ENCODE data around the gene PUS1. TPM values are rescaled to one million over a fixed set of nuclear protein-coding genes. Genes with fewer than 3 reads are reported as not detected.
"Not testable (repeated sequence)": the region's sequence is repeated elsewhere in the genome, so short reads cannot be mapped to it uniquely, and the experiment has no call there.

PUS1 gene
- total and polyA plus RNA-seq, 10 of the 15 experiments (the other 5 are each of a cell fraction or from before 2014, with no cell fraction given) = 1.3 to 74.2 (median 25.4) TPM

DNA sequence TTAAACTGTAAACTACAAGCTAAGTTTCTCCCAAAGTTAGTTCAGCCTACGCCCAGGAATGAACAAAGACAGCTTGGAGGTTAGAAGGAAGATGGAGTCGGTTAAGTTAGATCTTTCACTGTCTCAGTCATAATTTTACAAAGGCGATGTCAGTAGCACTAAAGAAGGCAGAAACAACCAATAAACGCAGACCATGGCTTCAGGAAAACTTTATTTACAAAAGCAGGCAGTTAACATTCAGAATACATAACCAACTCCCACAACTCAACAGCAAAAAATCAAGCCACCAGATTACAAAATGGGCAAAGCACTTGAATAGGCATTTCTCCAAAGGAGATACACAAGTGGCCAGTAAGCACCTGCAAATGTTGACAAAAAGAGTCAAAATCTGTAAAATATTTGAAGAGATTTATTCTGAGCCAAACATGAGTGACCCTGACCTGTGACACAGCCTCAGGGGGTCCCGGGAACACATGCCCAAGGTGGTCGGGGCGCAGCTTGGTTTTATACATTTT is 43.5 kb upstream of the PUS1 start:
- CTCF ChIA-PET = no interaction called here
- 48% methylated on average over 7 of the region's 7 CpGs for WGBS (ENCODE audit: insufficient coverage, insufficient replicate concordance, low lambda C conversion rate, missing lambda C conversion rate)
- no peaks in the 10 kb centered on the region for H3K4me1 ChIP-seq (ENCODE audit: control insufficient read depth, insufficient read depth, low read length)
- no TSS peak for BruUV-seq (replicated peaks)
- H3K36me3 ChIP-seq (ENCODE audit: control insufficient read depth in 2 of 2, insufficient read depth in 2 of 2, low read length in 1 of 2) = no peaks in the 10 kb centered on the region
- no peak overlapping the region for H2AFZ ChIP-seq (ENCODE audit: control insufficient read depth, low read depth, low read length)
- FAIRE-seq (no peak), ATAC-seq (no peak), DNase-seq (ENCODE audit: low read depth, low spot score) (no peak)
- H3K79me2 ChIP-seq (ENCODE audit: control insufficient read depth, insufficient read depth, low read length) = no peaks in the 10 kb centered on the region
- intact Hi-C loops (cut with micrococcal nuclease; ENCODE audit: unreplicated experiment) = no loop called here
- TF ChIP-seq SIN3A (IDR thresholded peaks at IDR 0.05; ENCODE audit: low read depth, low read length) (no peak), NR2C1 (IDR thresholded peaks at IDR 0.05) (no peak), TCF12 (IDR thresholded peaks at IDR 0.05; ENCODE audit: low read depth, low read length) (no peak), RCOR1 (conservative IDR thresholded peaks at IDR 0.05; ENCODE audit: low read depth, low read length) (no peak), SMARCA5 (IDR thresholded peaks at IDR 0.05) (no peak), HDAC2 (IDR thresholded peaks at IDR 0.05) (no peak)
- no peak overlapping the region for H3K4me3 ChIP-seq
- no peaks in the 10 kb centered on the region; a peak in 1 of 4 replicates for H3K27me3 ChIP-seq (replicated peaks in 1 of 2; ENCODE audit: control insufficient read depth in 2 of 2, insufficient read depth in 2 of 2, low read length in 1 of 2)
- H3K9ac ChIP-seq (ENCODE audit: control insufficient read depth, insufficient read depth, low read length) = no peak overlapping the region
- no peaks in the 10 kb centered on the region for H4K20me1 ChIP-seq (ENCODE audit: control insufficient read depth, insufficient read depth)
- in situ Hi-C loops (cut with MboI) = no loop called here
- no peak overlapping the region for H3K27ac ChIP-seq (ENCODE audit: control insufficient read depth, insufficient read depth)
- POLR2A ChIA-PET = no interaction called here
- SMC1A ChIA-PET (ENCODE audit: uncharacterized antibody, unreplicated experiment) = no interaction called here
- H3K9me3 ChIP-seq (replicated peaks; ENCODE audit: control insufficient read depth, insufficient read depth, low read length) = no peaks in the 10 kb centered on the region; the same call in 2 of the 3 replicates
- H3K4me2 ChIP-seq (ENCODE audit: control insufficient read depth, insufficient read depth) = no peak overlapping the region
- RAD21 ChIA-PET (ENCODE audit: unreplicated experiment) = no interaction called here

DNA sequence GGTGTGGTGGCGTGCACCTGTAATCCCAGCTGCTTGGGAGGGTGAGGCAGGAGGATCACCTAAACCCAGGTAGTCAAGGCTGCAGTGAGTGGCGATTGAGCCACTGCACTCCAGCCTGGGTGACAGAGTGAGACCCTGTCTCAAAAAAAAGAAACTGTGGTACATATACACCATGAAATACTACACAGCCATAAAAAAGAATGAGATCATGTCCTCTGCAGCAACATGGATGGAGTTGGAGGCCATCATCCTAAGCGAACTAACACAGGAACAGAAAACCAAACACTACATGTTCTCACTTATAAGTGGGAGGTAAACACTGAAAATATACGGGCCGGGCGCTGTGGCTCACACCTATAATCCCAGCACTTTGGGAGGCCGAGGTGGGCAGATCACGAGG is 37.4 kb upstream of the PUS1 start:
- DNase-seq (ENCODE audit: low read depth, low spot score) = not testable (repeated sequence)

More for the DNA sequence above, 37.4 kb upstream of the PUS1 start:
- CTCF ChIA-PET; RAD21 ChIA-PET (ENCODE audit: unreplicated experiment); SMC1A ChIA-PET (ENCODE audit: uncharacterized antibody, unreplicated experiment); POLR2A ChIA-PET; H3K27ac ChIP-seq (ENCODE audit: control insufficient read depth, insufficient read depth); ATAC-seq; H3K9me3 ChIP-seq (replicated peaks; ENCODE audit: control insufficient read depth, insufficient read depth, low read length); FAIRE-seq; BruUV-seq (replicated peaks); H3K27me3 ChIP-seq (replicated peaks in 1 of 2; ENCODE audit: control insufficient read depth in 2 of 2, insufficient read depth in 2 of 2, low read length in 1 of 2); H4K20me1 ChIP-seq (ENCODE audit: control insufficient read depth, insufficient read depth); H3K36me3 ChIP-seq (ENCODE audit: control insufficient read depth in 2 of 2, insufficient read depth in 2 of 2, low read length in 1 of 2); H2AFZ ChIP-seq (ENCODE audit: control insufficient read depth, low read depth, low read length); in situ Hi-C loops (cut with MboI); H3K4me2 ChIP-seq (ENCODE audit: control insufficient read depth, insufficient read depth); H3K4me3 ChIP-seq; intact Hi-C loops (cut with micrococcal nuclease; ENCODE audit: unreplicated experiment); H3K9ac ChIP-seq (ENCODE audit: control insufficient read depth, insufficient read depth, low read length); H3K79me2 ChIP-seq (ENCODE audit: control insufficient read depth, insufficient read depth, low read length): not testable (repeated sequence)
- WGBS (ENCODE audit: insufficient coverage, insufficient replicate concordance, low lambda C conversion rate, missing lambda C conversion rate) = 71% methylated on average over 8 of the region's 8 CpGs
- H3K4me1 ChIP-seq (ENCODE audit: control insufficient read depth, insufficient read depth, low read length) = peaks cover 12% of the 10 kb centered on the region

Data from GM12878 (cell line).